Inflammatory macrophage (primary cell): ENCODE results near the gene KLHL21.
"Not testable (repeated sequence)": the region's sequence is repeated elsewhere in the genome, so short reads cannot be mapped to it uniquely, and the experiment has no call there.

Source experiments
- DNase-seq, 2 donors: peaks; one replicate each; pipeline ENCODE4 v3.0.0-alpha.2; 2020 to 2022

KLHL21 gene

GRCh38 chr1:6624710-6625583, 22.3 kb upstream of the KLHL21 start, which contains the start of gene THAP3:
THAP3 (plus strand) TSS chr1:6624868; CDS start chr1:6625219, 351 bp downstream.
- peak; percentile 74 for DNase-seq

GRCh38 chr1:6623269-6623965, 20.7 kb upstream of the KLHL21 start:
- no peak for DNase-seq

GRCh38 chr1:6622396-6623152, 19.9 kb upstream of the KLHL21 start:
- DNase-seq: no peak

- DNase-seq: no peak
Observed at GRCh38 chr1:6621429-6622391, 19.0 kb upstream of the KLHL21 start.

GRCh38 chr1:6619045-6619444, 16.4 kb upstream of the KLHL21 start:
- DNase-seq: no peak

- DNase-seq: peak in 1 of 2 donors; percentile 4
Observed at GRCh38 chr1:6614929-6615785, 12.5 kb upstream of the KLHL21 start.

GRCh38 chr1:6614019-6614928, 11.6 kb upstream of the KLHL21 start:
- DNase-seq: peak in 1 of 2 donors; percentile 19

- peak; percentile 99 for DNase-seq
Observed at GRCh38 chr1:6613361-6614018, 10.8 kb upstream of the KLHL21 start, which contains the start of gene PHF13. PHF13 (plus strand) TSS chr1:6613731; CDS start chr1:6614067, 336 bp downstream.

GRCh38 chr1:6612641-6613360, 10.1 kb upstream of the KLHL21 start:
- peak in 1 of 2 donors; percentile 65 for DNase-seq

- peak; percentile 46 to 66 for DNase-seq
Observed at GRCh38 chr1:6603915-6604558, 1.4 kb upstream of the KLHL21 start.

- DNase-seq: peak; percentile 61 to 73
Observed at GRCh38 chr1:6603238-6603914, 707 bp upstream of the KLHL21 start.

- peak in 1 of 2 donors; percentile 26 for DNase-seq
Observed at GRCh38 chr1:6601923-6602668, 573 bp downstream of the KLHL21 start.

GRCh38 chr1:6601049-6601922, 1.4 kb downstream of the KLHL21 start:
- DNase-seq: peak; percentile 87 to 91

- no peak for DNase-seq
Observed at GRCh38 chr1:6600410-6601048, 2.1 kb downstream of the KLHL21 start.

- DNase-seq: not testable (repeated sequence)
Observed at GRCh38 chr1:6599991-6600390, 2.7 kb downstream of the KLHL21 start.
